ENCODE results near the gene C5orf22.

DNA sequence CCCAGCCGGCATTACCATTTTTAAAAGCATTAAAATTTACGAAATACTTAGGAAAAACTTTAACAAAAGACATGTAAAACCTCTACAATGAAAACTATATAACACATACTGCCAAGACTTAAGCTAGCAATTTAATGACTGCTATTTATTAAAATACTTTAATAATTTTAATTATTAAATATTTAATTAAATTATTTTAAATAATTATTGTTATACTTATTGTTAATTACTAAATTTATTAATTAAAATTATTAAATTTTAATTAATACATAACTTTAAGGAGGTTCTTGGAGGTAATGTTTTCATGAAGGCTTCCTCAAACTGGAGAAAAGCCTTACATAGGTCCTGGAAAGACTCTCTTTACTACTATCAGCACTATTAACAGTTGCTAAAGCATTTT, 47.5 kb downstream of the C5orf22 start:
- no peak for TF ChIP-seq POLR2A (IDR thresholded peaks at IDR 0.05)
- TF ChIP-seq, protein P1, sequence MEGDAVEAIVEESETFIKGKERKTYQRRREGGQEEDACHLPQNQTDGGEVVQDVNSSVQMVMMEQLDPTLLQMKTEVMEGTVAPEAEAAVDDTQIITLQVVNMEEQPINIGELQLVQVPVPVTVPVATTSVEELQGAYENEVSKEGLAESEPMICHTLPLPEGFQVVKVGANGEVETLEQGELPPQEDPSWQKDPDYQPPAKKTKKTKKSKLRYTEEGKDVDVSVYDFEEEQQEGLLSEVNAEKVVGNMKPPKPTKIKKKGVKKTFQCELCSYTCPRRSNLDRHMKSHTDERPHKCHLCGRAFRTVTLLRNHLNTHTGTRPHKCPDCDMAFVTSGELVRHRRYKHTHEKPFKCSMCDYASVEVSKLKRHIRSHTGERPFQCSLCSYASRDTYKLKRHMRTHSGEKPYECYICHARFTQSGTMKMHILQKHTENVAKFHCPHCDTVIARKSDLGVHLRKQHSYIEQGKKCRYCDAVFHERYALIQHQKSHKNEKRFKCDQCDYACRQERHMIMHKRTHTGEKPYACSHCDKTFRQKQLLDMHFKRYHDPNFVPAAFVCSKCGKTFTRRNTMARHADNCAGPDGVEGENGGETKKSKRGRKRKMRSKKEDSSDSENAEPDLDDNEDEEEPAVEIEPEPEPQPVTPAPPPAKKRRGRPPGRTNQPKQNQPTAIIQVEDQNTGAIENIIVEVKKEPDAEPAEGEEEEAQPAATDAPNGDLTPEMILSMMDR (IDR thresholded peaks at IDR 0.05): no peak

All from testis (tissue), 2 donors.